Measurements from ENCODE around the gene GAD1.

GAD1 gene

DNA sequence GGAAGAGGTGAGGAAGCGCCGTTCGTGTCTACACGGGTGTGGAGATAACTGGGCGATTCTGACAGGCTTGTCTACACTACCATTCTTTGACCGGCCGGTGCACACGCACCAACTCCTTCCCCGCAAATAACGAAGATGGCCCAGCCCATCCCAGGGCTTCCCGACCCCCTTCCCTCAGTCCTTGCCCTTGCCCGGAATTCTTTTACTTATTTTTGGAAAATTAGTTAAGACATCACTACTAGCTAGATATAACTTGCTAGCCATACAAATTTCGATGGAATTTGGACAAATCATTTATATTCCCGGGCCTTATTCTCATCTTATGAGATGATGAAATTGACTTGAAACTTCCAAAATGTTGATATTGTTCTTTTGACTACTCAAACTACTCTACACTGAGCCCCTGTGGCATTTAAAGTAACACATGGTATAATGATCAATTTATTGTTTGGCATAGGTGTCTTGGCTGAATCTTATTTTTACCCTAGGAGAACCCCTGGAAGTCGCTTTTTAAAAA, 45.2 kb upstream of the GAD1 start:
- TF ChIP-seq, protein P1, sequence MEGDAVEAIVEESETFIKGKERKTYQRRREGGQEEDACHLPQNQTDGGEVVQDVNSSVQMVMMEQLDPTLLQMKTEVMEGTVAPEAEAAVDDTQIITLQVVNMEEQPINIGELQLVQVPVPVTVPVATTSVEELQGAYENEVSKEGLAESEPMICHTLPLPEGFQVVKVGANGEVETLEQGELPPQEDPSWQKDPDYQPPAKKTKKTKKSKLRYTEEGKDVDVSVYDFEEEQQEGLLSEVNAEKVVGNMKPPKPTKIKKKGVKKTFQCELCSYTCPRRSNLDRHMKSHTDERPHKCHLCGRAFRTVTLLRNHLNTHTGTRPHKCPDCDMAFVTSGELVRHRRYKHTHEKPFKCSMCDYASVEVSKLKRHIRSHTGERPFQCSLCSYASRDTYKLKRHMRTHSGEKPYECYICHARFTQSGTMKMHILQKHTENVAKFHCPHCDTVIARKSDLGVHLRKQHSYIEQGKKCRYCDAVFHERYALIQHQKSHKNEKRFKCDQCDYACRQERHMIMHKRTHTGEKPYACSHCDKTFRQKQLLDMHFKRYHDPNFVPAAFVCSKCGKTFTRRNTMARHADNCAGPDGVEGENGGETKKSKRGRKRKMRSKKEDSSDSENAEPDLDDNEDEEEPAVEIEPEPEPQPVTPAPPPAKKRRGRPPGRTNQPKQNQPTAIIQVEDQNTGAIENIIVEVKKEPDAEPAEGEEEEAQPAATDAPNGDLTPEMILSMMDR (IDR thresholded peaks at IDR 0.05; ENCODE audit: low read length): no peak
- no peaks in the 10 kb centered on the region for H4K20me1 ChIP-seq (ENCODE audit: insufficient read depth, low read length)
- peak overlapping the region; percentile 57; the same call in 1 of the 2 replicates for H3K9ac ChIP-seq (ENCODE audit: low read length)
- peak overlapping the region; percentile 85 for H3K4me3 ChIP-seq (ENCODE audit: low read length)
- H3F3A ChIP-seq (ENCODE audit: insufficient read depth, low read length): no peaks in the 10 kb centered on the region
- peaks cover 11% of the 10 kb centered on the region for H3K27me3 ChIP-seq (replicated peaks; ENCODE audit: insufficient read depth, low read length)
- no peaks in the 10 kb centered on the region for H3K36me3 ChIP-seq (replicated peaks; ENCODE audit: insufficient read depth, low read length)
- peak overlapping the region; percentile 87 for H3K4me2 ChIP-seq (ENCODE audit: low read depth, low read length)
- H2AFZ ChIP-seq (ENCODE audit: low read length): peak overlapping the region; percentile 90
- H3K79me2 ChIP-seq (ENCODE audit: low read length): no peaks in the 10 kb centered on the region
- H3K4me1 ChIP-seq (ENCODE audit: low read length): no peaks in the 10 kb centered on the region
- no peak for DNase-seq
- H3K27ac ChIP-seq (ENCODE audit: low read length): no peak overlapping the region
- no peaks in the 10 kb centered on the region for H3K9me2 ChIP-seq (replicated peaks; ENCODE audit: insufficient read depth, low read length)
- no peaks in the 10 kb centered on the region for H3K9me3 ChIP-seq (replicated peaks; ENCODE audit: insufficient read depth, low read length)

DNA sequence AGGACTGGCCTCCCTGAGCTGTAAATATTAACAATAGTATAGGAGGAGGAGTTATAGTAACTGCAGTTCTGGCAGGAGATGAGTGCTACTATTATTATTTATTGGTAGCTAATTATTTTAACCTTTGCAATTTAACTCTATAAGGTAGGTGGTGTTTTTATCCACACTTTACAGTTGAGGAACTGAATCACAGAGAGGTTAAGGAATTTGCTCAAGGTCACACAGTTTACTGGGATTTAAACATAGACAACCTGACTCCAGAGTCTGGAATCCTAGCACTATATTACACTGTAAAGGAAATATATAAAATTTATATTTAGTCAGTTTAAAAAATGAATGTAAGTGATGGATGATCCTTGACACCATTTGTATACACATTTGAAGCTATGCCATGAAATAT, 44.4 kb upstream of the GAD1 start:
- no peak overlapping the region for H3K9ac ChIP-seq (ENCODE audit: low read length)
- H3K79me2 ChIP-seq (ENCODE audit: low read length): no peaks in the 10 kb centered on the region
- H3K4me2 ChIP-seq (ENCODE audit: low read depth, low read length): no peak overlapping the region
- H3F3A ChIP-seq (ENCODE audit: insufficient read depth, low read length): no peaks in the 10 kb centered on the region
- peaks cover 11% of the 10 kb centered on the region for H3K27me3 ChIP-seq (replicated peaks; ENCODE audit: insufficient read depth, low read length)
- no peak overlapping the region for H3K27ac ChIP-seq (ENCODE audit: low read length)
- H3K9me3 ChIP-seq (replicated peaks; ENCODE audit: insufficient read depth, low read length): no peaks in the 10 kb centered on the region
- no peak overlapping the region for H3K4me3 ChIP-seq (ENCODE audit: low read length)
- H4K20me1 ChIP-seq (ENCODE audit: insufficient read depth, low read length): no peaks in the 10 kb centered on the region
- no peak for DNase-seq
- TF ChIP-seq EZH2 (optimal IDR thresholded peaks at IDR 0.05; ENCODE audit: low read depth, low read length) (no peak), EZH2phosphoT487 (IDR thresholded peaks at IDR 0.05; ENCODE audit: low read length) (no peak)
- TF ChIP-seq, protein P1 (IDR thresholded peaks at IDR 0.05; ENCODE audit: low read length): no peak
- H3K36me3 ChIP-seq (replicated peaks; ENCODE audit: insufficient read depth, low read length): no peaks in the 10 kb centered on the region
- no peaks in the 10 kb centered on the region for H3K9me2 ChIP-seq (replicated peaks; ENCODE audit: insufficient read depth, low read length)
- no peak overlapping the region for H2AFZ ChIP-seq (ENCODE audit: low read length)
- H3K4me1 ChIP-seq (ENCODE audit: low read length): no peaks in the 10 kb centered on the region

DNA sequence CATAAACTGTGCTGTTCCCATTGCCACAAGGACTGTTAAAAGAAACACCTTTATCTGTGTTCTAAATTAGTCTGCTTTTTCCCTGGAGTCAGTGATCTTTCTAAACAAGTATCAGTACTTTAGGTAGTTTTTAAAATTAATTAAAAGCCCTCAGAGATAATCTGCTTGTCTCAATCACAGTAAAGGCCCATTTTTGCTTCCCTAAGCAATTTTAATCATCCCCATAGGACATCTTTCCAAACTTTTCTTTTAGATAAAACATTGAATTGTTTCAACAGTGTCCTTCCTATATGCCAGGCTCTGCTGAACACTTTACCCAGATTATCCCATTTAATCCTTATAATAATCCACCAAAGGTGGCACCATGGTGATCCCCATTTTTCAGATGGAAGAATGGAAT, 42.6 kb upstream of the GAD1 start:
- no peak for TF ChIP-seq EZH2phosphoT487 (IDR thresholded peaks at IDR 0.05; ENCODE audit: low read length)
- TF ChIP-seq EZH2 (optimal IDR thresholded peaks at IDR 0.05; ENCODE audit: low read depth, low read length): no peak
- TF ChIP-seq, protein P1 (IDR thresholded peaks at IDR 0.05; ENCODE audit: low read length): no peak
- Histone ChIP-seq H3K4me1 (ENCODE audit: low read length) (peaks cover 6% of the 10 kb centered on the region; the same call in 1 of the 2 replicates), H3K36me3 (replicated peaks; ENCODE audit: insufficient read depth, low read length) (no peaks in the 10 kb centered on the region), H3F3A (ENCODE audit: insufficient read depth, low read length) (no peaks in the 10 kb centered on the region), H3K27me3 (replicated peaks; ENCODE audit: insufficient read depth, low read length) (peaks cover 11% of the 10 kb centered on the region), H4K20me1 (ENCODE audit: insufficient read depth, low read length) (no peaks in the 10 kb centered on the region), H3K4me3 (ENCODE audit: low read length) (no peak overlapping the region), H3K9me3 (replicated peaks; ENCODE audit: insufficient read depth, low read length) (no peaks in the 10 kb centered on the region), H3K79me2 (ENCODE audit: low read length) (no peaks in the 10 kb centered on the region), H3K9ac (ENCODE audit: low read length) (no peak overlapping the region), H3K27ac (ENCODE audit: low read length) (no peak overlapping the region), H3K9me2 (replicated peaks; ENCODE audit: insufficient read depth, low read length) (no peaks in the 10 kb centered on the region), H2AFZ (ENCODE audit: low read length) (no peak overlapping the region), H3K4me2 (ENCODE audit: low read depth, low read length) (no peak overlapping the region)
- no peak for DNase-seq

Measured in MM.1S (cell line).